ENCODE results near the gene NRAP.

The NRAP gene

GRCh38 chr10:113610631-113611601 lies 52.9 kb downstream of the NRAP start:
- no peak for DNase-seq (ENCODE audit: low read depth in 1 of 2, low spot score in 1 of 2)

- no peak for DNase-seq (ENCODE audit: low read depth in 1 of 2, low spot score in 1 of 2)
Observed at GRCh38 chr10:113609704-113610108, 54.1 kb downstream of the NRAP start.

- DNase-seq (ENCODE audit: low read depth in 1 of 2, low spot score in 1 of 2) = no peak
Observed at GRCh38 chr10:113605268-113605978, 58.4 kb downstream of the NRAP start.

- DNase-seq (ENCODE audit: low read depth in 1 of 2, low spot score in 1 of 2) = no peak
Observed at GRCh38 chr10:113604572-113604971, 59.3 kb downstream of the NRAP start.

- DNase-seq (ENCODE audit: low read depth in 1 of 2, low spot score in 1 of 2) = no peak
Observed at GRCh38 chr10:113603057-113603777, 60.6 kb downstream of the NRAP start.

- no peak for DNase-seq (ENCODE audit: low read depth in 1 of 2, low spot score in 1 of 2)
Observed at GRCh38 chr10:113600569-113600968, 63.3 kb downstream of the NRAP start.

GRCh38 chr10:113594652-113595051 lies 69.2 kb downstream of the NRAP start:
- no peak for DNase-seq (ENCODE audit: low read depth in 1 of 2, low spot score in 1 of 2)

- no peak for DNase-seq (ENCODE audit: low read depth in 1 of 2, low spot score in 1 of 2)
Observed at GRCh38 chr10:113592380-113592779, 71.5 kb downstream of the NRAP start.

GRCh38 chr10:113590581-113590980 lies 73.3 kb downstream of the NRAP start:
- DNase-seq (ENCODE audit: low read depth in 1 of 2, low spot score in 1 of 2) = no peak

- DNase-seq (ENCODE audit: low read depth in 1 of 2, low spot score in 1 of 2) = no peak
Observed at GRCh38 chr10:113589201-113589770, 74.6 kb downstream of the NRAP start.

GRCh38 chr10:113585949-113586348 lies 77.9 kb downstream of the NRAP start:
- no peak for DNase-seq (ENCODE audit: low read depth in 1 of 2, low spot score in 1 of 2)

- DNase-seq (ENCODE audit: low read depth in 1 of 2, low spot score in 1 of 2) = no peak
Observed at GRCh38 chr10:113583571-113583970, 80.3 kb downstream of the NRAP start.

GRCh38 chr10:113581092-113581491 lies 82.7 kb downstream of the NRAP start:
- no peak for DNase-seq (ENCODE audit: low read depth in 1 of 2, low spot score in 1 of 2)

- no peak for DNase-seq (ENCODE audit: low read depth in 1 of 2, low spot score in 1 of 2)
Observed at GRCh38 chr10:113578773-113579172, 85.1 kb downstream of the NRAP start.

GRCh38 chr10:113576852-113577251 lies 87.0 kb downstream of the NRAP start:
- DNase-seq (ENCODE audit: low read depth in 1 of 2, low spot score in 1 of 2) = no peak

- no peak for DNase-seq (ENCODE audit: low read depth in 1 of 2, low spot score in 1 of 2)
Observed at GRCh38 chr10:113573368-113573767, 90.5 kb downstream of the NRAP start.

- no peak for DNase-seq (ENCODE audit: low read depth in 1 of 2, low spot score in 1 of 2)
Observed at GRCh38 chr10:113572520-113573290, 91.1 kb downstream of the NRAP start.

GRCh38 chr10:113569576-113569975 lies 94.3 kb downstream of the NRAP start:
- no peak for DNase-seq (ENCODE audit: low read depth in 1 of 2, low spot score in 1 of 2)

- no peak for DNase-seq (ENCODE audit: low read depth in 1 of 2, low spot score in 1 of 2)
Observed at GRCh38 chr10:113566888-113567287, 97.0 kb downstream of the NRAP start.

- no peak for DNase-seq (ENCODE audit: low read depth in 1 of 2, low spot score in 1 of 2)
Observed at GRCh38 chr10:113565364-113565763, 98.5 kb downstream of the NRAP start.
